SK-N-SH treated with all-trans-retinoic acid at 6 μM for 48 hours (cell line): Measurements from ENCODE around the gene TCFL5.

Experiments
- ATAC-seq: fragments of 200-7000 bp; cut with Tn5 transposase; 3 replicates; pipeline ENCODE4 v1.9.1; 2020; ENCODE audit warnings: mild to moderate bottlenecking, moderate library complexity
- ARNTL ChIP-seq: fragments of 450-650 bp; formaldehyde crosslinking; IDR thresholded peaks from 2 replicates; pipeline ENCODE4 v1.5.0; 2020; ENCODE audit warnings: low read depth, mild to moderate bottlenecking, moderate library complexity, borderline replicate concordance
- BACH2 ChIP-seq: fragments of 250-450 bp; sonication (Bioruptor Pico); IDR thresholded peaks from 2 replicates; pipeline ENCODE4 v1.9.0; 2021; ENCODE audit warnings: mild to moderate bottlenecking, borderline replicate concordance
- CSDC2 ChIP-seq: fragments of 250-450 bp; sonication (Bioruptor Pico); IDR thresholded peaks from 2 replicates; pipeline ENCODE4 v1.5.0; 2020; ENCODE audit warnings: mild to moderate bottlenecking, moderate library complexity
- CSRNP3 ChIP-seq: fragments of 250-450 bp; sonication (Bioruptor Pico); IDR thresholded peaks from 2 replicates; pipeline ENCODE4 v1.5.1; 2021; ENCODE audit warnings: mild to moderate bottlenecking, moderate library complexity
- ESRRG ChIP-seq: fragments of 250-450 bp; sonication (Bioruptor Pico); IDR thresholded peaks from 2 replicates; pipeline ENCODE4 v1.6.1; 2021; ENCODE audit warnings: mild to moderate bottlenecking
- GLIS3 ChIP-seq: fragments of 250-450 bp; sonication (Bioruptor Pico); IDR thresholded peaks from 2 replicates; pipeline ENCODE4 v1.5.0; 2020; ENCODE audit warnings: mild to moderate bottlenecking, moderate library complexity
- ISL1 ChIP-seq: fragments of 250-450 bp; sonication (Bioruptor Pico); IDR thresholded peaks from 2 replicates; pipeline ENCODE4 v2.1.2; 2022; ENCODE audit warnings: mild to moderate bottlenecking, moderate library complexity
- OSR1 ChIP-seq: fragments of 250-450 bp; sonication (Bioruptor Pico); IDR thresholded peaks from 2 replicates; pipeline ENCODE4 v1.8.0; 2022; ENCODE audit warnings: moderate library complexity, mild to moderate bottlenecking, inconsistent platforms
- POU6F1 ChIP-seq: fragments of 250-450 bp; sonication (Bioruptor Pico); IDR thresholded peaks from 2 replicates; pipeline ENCODE4 v1.8.0; 2021; ENCODE audit warnings: low read depth, mild to moderate bottlenecking, moderate library complexity, borderline replicate concordance
- PPARA ChIP-seq: fragments of 250-450 bp; sonication (Bioruptor Pico); IDR thresholded peaks from 2 replicates; pipeline ENCODE4 v1.5.0; 2020; ENCODE audit warnings: mild to moderate bottlenecking, borderline replicate concordance
- RARB ChIP-seq: fragments of 250-450 bp; sonication (Bioruptor Pico); IDR thresholded peaks from 2 replicates; pipeline ENCODE4 v1.8.0; 2021; ENCODE audit warnings: mild to moderate bottlenecking, moderate library complexity
- SNAI2 ChIP-seq: fragments of 250-450 bp; sonication (Bioruptor Pico); IDR thresholded peaks from 2 replicates; pipeline ENCODE4 v1.5.0; 2020; ENCODE audit warnings: mild to moderate bottlenecking, moderate library complexity
- TCF4 ChIP-seq: fragments of 250-450 bp; sonication (Bioruptor Pico); IDR thresholded peaks from 2 replicates; pipeline ENCODE4 v1.8.0; 2021; ENCODE audit warnings: mild to moderate bottlenecking, moderate library complexity, borderline replicate concordance
- TOX ChIP-seq: fragments of 250-450 bp; sonication (Bioruptor Pico); IDR thresholded peaks from 2 replicates; pipeline ENCODE4 v1.8.0; 2021; ENCODE audit warnings: mild to moderate bottlenecking, moderate library complexity, borderline replicate concordance
- ZC3H10 ChIP-seq: fragments of 250-450 bp; sonication (Bioruptor Pico); IDR thresholded peaks from 2 replicates; pipeline ENCODE4 v1.5.1; 2021; ENCODE audit warnings: mild to moderate bottlenecking, moderate library complexity
- ZFP3 ChIP-seq: fragments of 250-450 bp; sonication (Bioruptor Pico); IDR thresholded peaks from 2 replicates; pipeline ENCODE4 v1.5.0; 2020; ENCODE audit warnings: mild to moderate bottlenecking, moderate library complexity
- ZFP30 ChIP-seq: fragments of 450-650 bp; formaldehyde crosslinking; IDR thresholded peaks from 2 replicates; pipeline ENCODE4 v1.5.0; 2022; ENCODE audit warnings: mild to moderate bottlenecking, moderate library complexity
- ZNF565 ChIP-seq: fragments of 450-650 bp; formaldehyde crosslinking; conservative IDR thresholded peaks from 2 replicates; pipeline ENCODE4 v1.5.0; 2020; ENCODE audit warnings: low read depth, mild to moderate bottlenecking, moderate library complexity
- ZNF70 ChIP-seq: fragments of 450-650 bp; formaldehyde crosslinking; IDR thresholded peaks from 2 replicates; pipeline ENCODE4 v1.5.0; 2020; ENCODE audit warnings: mild to moderate bottlenecking, moderate library complexity
- ZNF8 ChIP-seq: fragments of 450-650 bp; formaldehyde crosslinking; IDR thresholded peaks from 2 replicates; pipeline ENCODE4 v1.5.0; 2020; ENCODE audit warnings: mild to moderate bottlenecking, moderate library complexity
- TF ChIP-seq, protein P1 (sequence below): fragments of 250-450 bp; sonication (Bioruptor Pico); IDR thresholded peaks from 2 replicates; pipeline ENCODE4 v1.8.0; 2020; ENCODE audit warnings: mild to moderate bottlenecking, moderate library complexity, borderline replicate concordance
- TF ChIP-seq, protein P2 (sequence below): fragments of 250-450 bp; sonication (Bioruptor Pico); IDR thresholded peaks from 2 replicates; pipeline ENCODE4 v1.5.0; 2020; ENCODE audit warnings: mild to moderate bottlenecking, moderate library complexity
- TF ChIP-seq, protein P3 (sequence below): fragments of 250-450 bp; sonication (Bioruptor Pico); IDR thresholded peaks from 2 replicates; pipeline ENCODE4 v1.5.1; 2020; ENCODE audit warnings: low read depth, mild to moderate bottlenecking, moderate library complexity

The TCFL5 gene

DNA sequence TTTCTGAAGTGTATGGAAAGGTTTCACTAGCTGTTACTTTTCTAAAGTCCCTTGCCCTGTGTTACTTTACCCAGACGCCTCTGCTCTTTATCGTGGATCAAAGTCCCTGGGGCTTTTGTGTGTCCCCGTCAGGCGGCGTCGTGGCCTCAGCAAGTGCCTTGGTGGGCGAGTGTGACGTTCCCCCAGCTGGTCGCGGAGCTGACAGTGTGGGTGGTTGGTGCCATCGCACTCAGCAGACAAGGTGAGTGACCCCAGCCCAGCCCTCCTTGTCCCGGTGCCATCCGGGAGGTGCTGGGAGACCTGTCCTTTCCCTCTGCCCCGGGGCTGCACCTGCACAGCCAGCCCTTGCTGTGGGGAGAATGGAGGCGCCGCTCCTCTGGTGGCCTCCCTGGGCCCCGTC is 27.3 kb upstream of the TCFL5 start:
- TF ChIP-seq CSDC2 (CRISPR knock-in tag): no peak
- no peak for TF ChIP-seq BACH2 (CRISPR knock-in tag)
- TF ChIP-seq, protein P1, sequence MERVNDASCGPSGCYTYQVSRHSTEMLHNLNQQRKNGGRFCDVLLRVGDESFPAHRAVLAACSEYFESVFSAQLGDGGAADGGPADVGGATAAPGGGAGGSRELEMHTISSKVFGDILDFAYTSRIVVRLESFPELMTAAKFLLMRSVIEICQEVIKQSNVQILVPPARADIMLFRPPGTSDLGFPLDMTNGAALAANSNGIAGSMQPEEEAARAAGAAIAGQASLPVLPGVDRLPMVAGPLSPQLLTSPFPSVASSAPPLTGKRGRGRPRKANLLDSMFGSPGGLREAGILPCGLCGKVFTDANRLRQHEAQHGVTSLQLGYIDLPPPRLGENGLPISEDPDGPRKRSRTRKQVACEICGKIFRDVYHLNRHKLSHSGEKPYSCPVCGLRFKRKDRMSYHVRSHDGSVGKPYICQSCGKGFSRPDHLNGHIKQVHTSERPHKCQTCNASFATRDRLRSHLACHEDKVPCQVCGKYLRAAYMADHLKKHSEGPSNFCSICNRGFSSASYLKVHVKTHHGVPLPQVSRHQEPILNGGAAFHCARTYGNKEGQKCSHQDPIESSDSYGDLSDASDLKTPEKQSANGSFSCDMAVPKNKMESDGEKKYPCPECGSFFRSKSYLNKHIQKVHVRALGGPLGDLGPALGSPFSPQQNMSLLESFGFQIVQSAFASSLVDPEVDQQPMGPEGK (CRISPR knock-in tag): no peak
- TF ChIP-seq ARNTL (CRISPR knock-in tag): no peak
- no peak for TF ChIP-seq GLIS3
- no peak for TF ChIP-seq ZNF70
- TF ChIP-seq ISL1 (CRISPR knock-in tag): no peak
- TF ChIP-seq TCF4: no peak
- TF ChIP-seq, protein P2, sequence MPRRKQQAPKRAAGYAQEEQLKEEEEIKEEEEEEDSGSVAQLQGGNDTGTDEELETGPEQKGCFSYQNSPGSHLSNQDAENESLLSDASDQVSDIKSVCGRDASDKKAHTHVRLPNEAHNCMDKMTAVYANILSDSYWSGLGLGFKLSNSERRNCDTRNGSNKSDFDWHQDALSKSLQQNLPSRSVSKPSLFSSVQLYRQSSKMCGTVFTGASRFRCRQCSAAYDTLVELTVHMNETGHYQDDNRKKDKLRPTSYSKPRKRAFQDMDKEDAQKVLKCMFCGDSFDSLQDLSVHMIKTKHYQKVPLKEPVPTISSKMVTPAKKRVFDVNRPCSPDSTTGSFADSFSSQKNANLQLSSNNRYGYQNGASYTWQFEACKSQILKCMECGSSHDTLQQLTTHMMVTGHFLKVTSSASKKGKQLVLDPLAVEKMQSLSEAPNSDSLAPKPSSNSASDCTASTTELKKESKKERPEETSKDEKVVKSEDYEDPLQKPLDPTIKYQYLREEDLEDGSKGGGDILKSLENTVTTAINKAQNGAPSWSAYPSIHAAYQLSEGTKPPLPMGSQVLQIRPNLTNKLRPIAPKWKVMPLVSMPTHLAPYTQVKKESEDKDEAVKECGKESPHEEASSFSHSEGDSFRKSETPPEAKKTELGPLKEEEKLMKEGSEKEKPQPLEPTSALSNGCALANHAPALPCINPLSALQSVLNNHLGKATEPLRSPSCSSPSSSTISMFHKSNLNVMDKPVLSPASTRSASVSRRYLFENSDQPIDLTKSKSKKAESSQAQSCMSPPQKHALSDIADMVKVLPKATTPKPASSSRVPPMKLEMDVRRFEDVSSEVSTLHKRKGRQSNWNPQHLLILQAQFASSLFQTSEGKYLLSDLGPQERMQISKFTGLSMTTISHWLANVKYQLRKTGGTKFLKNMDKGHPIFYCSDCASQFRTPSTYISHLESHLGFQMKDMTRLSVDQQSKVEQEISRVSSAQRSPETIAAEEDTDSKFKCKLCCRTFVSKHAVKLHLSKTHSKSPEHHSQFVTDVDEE (CRISPR knock-in tag): no peak
- no peak for TF ChIP-seq POU6F1 (CRISPR knock-in tag)
- no peak for TF ChIP-seq ZNF565 (CRISPR knock-in tag)
- no peak for TF ChIP-seq ESRRG (CRISPR knock-in tag)
- TF ChIP-seq SNAI2: no peak
- TF ChIP-seq ZNF8 (CRISPR knock-in tag): no peak
- TF ChIP-seq ZFP30 (CRISPR knock-in tag): no peak
- TF ChIP-seq CSRNP3 (CRISPR knock-in tag): no peak
- TF ChIP-seq TOX: no peak
- TF ChIP-seq, protein P3, sequence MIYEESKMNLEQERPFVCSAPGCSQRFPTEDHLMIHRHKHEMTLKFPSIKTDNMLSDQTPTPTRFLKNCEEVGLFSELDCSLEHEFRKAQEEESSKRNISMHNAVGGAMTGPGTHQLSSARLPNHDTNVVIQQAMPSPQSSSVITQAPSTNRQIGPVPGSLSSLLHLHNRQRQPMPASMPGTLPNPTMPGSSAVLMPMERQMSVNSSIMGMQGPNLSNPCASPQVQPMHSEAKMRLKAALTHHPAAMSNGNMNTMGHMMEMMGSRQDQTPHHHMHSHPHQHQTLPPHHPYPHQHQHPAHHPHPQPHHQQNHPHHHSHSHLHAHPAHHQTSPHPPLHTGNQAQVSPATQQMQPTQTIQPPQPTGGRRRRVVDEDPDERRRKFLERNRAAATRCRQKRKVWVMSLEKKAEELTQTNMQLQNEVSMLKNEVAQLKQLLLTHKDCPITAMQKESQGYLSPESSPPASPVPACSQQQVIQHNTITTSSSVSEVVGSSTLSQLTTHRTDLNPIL: no peak
- no peak for TF ChIP-seq RARB
- TF ChIP-seq, all 23 proteins: peak for 0
- no peak for ATAC-seq

GRCh38 chr20:62888406-62888805 is 26.8 kb upstream of the TCFL5 start:
- ATAC-seq: no peak
- TF ChIP-seq OSR1 (CRISPR knock-in tag) (no peak), ZFP30 (CRISPR knock-in tag) (no peak), PPARA (CRISPR knock-in tag) (no peak), ZC3H10 (CRISPR knock-in tag) (no peak), ZFP3 (no peak), GLIS3 (no peak), TCF4 (no peak), ZNF8 (CRISPR knock-in tag) (no peak)
- TF ChIP-seq, protein P1 (CRISPR knock-in tag): no peak
